ENCODE data around the gene KLHL8.
A peak's percentile ranks its signal among the peaks of the same experiment; 100 is the strongest.

KLHL8 gene

GRCh38 chr4:87128006-87128705 lies 92.3 kb downstream of the KLHL8 start:
- FAIRE-seq (no peak), DNase-seq (ENCODE audit: insufficient read length, low spot score) (no peak)

- DNase-seq (ENCODE audit: insufficient read length, low spot score) = no peak
- FAIRE-seq = no peak
Measured at GRCh38 chr4:87126056-87126455, 94.4 kb downstream of the KLHL8 start.

GRCh38 chr4:87122252-87122651 lies 98.2 kb downstream of the KLHL8 start:
- DNase-seq (ENCODE audit: insufficient read length, low spot score) (no peak), FAIRE-seq (no peak)

- DNase-seq (ENCODE audit: insufficient read length, low spot score) = no peak
- no peak for FAIRE-seq
Measured at GRCh38 chr4:87121341-87122065, 98.9 kb downstream of the KLHL8 start.

- no peak for FAIRE-seq
- DNase-seq (ENCODE audit: insufficient read length, low spot score) = no peak
Measured at GRCh38 chr4:87120411-87121162, 99.8 kb downstream of the KLHL8 start.

DNA sequence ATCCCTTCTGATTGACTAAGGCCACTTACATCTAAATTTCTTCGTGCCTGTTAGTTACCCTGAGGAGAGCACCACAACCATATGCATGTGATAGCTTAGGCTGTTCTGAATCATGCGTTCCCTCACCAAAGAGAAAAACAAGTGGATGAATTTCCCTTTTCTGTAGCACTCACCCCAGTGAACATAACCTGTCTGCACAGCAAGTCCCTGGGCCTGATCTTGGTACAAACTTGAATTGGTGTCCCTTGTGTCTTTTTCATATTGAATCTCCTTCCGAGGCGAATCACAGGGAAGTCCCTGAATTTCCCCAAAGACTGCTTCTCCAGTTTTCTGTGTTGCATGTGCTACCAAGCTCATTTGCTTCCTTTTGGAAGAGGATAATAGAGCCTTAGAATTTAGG lies 100.4 kb downstream of the KLHL8 start:
- FAIRE-seq = no peak

GRCh38 chr4:87118826-87119225 lies 101.6 kb downstream of the KLHL8 start:
- FAIRE-seq (no peak), DNase-seq (ENCODE audit: insufficient read length, low spot score) (peak; percentile 54)

More for the DNA sequence above, 100.4 kb downstream of the KLHL8 start:
- DNase-seq (ENCODE audit: insufficient read length, low spot score) = no peak

- DNase-seq (ENCODE audit: insufficient read length, low spot score) (no peak), FAIRE-seq (no peak)
Measured at GRCh38 chr4:87118421-87118820, 102.0 kb downstream of the KLHL8 start.

DNA sequence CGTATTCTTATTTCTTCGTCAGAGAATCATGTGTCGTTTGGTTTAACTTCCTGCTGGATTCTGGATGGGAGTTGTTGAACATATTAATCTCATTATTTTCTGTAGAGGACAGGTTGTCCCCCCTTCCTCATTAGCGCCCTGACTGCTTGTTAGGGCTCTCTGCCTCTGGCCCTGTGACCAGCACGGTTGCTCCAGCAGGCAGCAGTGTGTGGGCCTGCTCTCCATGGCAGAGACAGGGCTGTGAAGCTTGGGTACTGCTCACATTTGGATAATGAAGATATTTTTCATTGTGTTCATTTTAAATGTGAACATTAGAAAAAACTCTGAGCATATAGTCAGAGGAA lies 102.7 kb downstream of the KLHL8 start:
- DNase-seq (ENCODE audit: insufficient read length, low spot score) (no peak), FAIRE-seq (no peak)

DNA sequence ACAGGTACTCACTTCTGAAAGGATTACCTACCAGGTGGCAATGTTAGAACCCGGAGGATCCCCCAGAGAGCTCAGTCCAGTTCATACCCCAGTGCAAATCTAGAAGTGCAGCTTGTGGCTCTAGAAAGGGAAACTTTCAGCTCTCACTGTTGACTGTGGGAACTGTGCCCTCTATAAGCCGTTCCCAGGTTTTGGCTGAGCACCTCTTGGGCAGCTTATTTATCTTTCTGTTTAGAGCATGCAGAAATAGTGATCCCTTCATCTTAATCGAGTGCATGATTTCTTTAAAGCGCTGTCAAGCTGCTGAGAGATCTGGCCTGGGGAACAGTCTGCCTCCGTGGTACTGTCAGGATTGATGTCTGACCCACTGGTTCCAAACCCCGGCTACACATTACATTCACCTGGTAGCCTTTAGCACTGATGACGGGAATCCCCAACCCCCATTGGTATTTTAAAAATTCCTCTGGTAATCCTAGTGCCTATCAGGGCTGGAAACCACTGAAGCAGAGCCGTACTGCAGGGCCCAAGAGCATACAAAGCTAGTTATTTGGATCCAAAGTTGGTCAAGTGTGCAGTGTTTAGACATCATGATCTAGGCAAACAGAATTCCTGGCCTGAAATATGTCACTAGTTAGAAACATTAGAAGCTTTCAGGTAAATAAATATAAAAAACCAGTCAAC lies 103.2 kb downstream of the KLHL8 start:
- FAIRE-seq (no peak), DNase-seq (ENCODE audit: insufficient read length, low spot score) (no peak)

GRCh38 chr4:87116231-87116630 lies 104.2 kb downstream of the KLHL8 start:
- DNase-seq (ENCODE audit: insufficient read length, low spot score) (no peak), FAIRE-seq (no peak)

DNA sequence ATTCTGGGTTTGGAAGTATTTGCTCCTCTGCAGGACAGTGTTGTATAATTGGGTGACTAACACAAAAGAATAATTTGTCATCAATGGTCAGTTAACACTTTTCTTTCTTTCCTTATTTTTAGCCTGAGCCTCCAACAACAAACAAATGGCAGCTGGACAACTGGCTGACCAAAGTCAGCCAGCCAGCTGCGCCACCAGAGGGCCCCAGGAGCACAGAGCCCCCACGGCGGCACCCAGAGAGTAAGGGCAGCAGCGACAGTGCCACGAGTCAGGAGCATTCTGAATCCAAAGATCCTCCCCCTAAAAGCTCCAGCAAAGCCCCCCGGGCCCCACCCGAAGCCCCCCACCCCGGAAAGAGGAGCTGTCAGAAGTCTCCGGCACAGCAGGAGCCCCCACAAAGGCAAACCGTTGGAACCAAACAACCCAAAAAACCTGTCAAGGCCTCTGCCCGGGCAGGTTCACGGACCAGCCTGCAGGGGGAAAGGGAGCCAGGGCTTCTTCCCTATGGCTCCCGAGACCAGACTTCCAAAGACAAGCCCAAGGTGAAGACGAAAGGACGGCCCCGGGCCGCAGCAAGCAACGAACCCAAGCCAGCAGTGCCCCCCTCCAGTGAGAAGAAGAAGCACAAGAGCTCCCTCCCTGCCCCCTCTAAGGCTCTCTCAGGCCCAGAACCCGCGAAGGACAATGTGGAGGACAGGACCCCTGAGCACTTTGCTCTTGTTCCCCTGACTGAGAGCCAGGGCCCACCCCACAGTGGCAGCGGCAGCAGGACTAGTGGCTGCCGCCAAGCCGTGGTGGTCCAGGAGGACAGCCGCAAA lies 106.0 kb downstream of the KLHL8 start:
- no peak for FAIRE-seq
- DNase-seq (ENCODE audit: insufficient read length, low spot score) = no peak

- FAIRE-seq (no peak), DNase-seq (ENCODE audit: insufficient read length, low spot score) (no peak)
Measured at GRCh38 chr4:87112063-87112462, 108.4 kb downstream of the KLHL8 start.
